ENCODE measurements around the gene SCAMP5.
A peak's percentile ranks its signal among the peaks of the same experiment; 100 is the strongest.

Gene SCAMP5

DNA sequence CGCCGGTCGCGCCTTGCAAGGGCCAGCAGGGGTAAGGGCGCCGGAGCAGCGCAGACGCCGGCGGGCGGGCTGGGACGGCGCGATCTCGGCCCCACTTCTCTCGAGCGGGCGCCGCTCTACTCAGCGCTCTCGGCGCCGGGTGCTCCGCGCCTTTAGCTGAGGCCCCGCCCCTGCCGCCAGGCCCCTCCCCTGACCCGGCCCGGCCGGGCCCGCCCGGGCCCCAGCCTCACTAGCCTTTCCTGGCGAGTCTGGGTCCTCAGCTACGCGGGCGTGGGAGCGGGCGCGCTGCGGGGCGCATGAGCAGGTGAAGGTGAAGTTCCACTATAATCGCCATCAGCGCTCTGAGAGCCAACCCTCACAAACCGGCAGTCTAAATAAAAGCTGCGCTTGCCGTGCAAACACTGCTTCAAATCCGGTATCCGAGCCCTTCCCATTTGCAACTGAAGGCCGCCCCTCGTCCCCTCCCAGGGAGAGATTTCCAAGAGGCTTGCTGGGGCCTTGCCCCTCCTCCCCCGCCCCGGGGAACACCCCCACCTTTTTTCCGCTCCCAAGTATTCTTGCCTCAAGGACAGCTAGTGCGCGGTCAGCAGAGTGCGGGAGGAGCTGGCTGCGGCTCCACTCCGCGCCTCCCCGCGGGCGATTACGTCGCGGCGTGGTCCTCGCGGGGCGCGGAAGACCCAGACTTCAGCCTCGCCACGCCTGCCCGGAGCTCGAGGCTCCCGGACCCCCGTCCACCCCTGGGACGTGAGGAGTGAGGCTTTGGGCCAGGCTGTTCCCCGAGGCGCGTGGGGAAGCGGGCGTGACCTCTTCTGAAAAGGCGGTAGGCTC is 38.5 kb upstream of the SCAMP5 start, which contains the start of gene RPP25:
TSS of gene RPP25 (minus strand) at position 125 of the 828 bp plus-strand sequence. CDS start 189 bp downstream, outside the sequence.
- TF ChIP-seq, protein P1, sequence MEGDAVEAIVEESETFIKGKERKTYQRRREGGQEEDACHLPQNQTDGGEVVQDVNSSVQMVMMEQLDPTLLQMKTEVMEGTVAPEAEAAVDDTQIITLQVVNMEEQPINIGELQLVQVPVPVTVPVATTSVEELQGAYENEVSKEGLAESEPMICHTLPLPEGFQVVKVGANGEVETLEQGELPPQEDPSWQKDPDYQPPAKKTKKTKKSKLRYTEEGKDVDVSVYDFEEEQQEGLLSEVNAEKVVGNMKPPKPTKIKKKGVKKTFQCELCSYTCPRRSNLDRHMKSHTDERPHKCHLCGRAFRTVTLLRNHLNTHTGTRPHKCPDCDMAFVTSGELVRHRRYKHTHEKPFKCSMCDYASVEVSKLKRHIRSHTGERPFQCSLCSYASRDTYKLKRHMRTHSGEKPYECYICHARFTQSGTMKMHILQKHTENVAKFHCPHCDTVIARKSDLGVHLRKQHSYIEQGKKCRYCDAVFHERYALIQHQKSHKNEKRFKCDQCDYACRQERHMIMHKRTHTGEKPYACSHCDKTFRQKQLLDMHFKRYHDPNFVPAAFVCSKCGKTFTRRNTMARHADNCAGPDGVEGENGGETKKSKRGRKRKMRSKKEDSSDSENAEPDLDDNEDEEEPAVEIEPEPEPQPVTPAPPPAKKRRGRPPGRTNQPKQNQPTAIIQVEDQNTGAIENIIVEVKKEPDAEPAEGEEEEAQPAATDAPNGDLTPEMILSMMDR (IDR thresholded peaks at IDR 0.05; ENCODE audit: low read depth, low read length) = no peak
- peak within 1 kb of the TSS; percentile 57 to 72 for H3K4me3 ChIP-seq (replicated peaks in 1 of 2; ENCODE audit: low read depth in 2 of 2, low read length in 2 of 2)
- DNase-seq (ENCODE audit: low read depth in 2 of 2) = peak; percentile 82 to 90

- no peak for DNase-seq (ENCODE audit: low read depth in 2 of 2)
- TF ChIP-seq, protein P1 (IDR thresholded peaks at IDR 0.05; ENCODE audit: low read depth, low read length) = no peak
These were observed 37.8 kb upstream of the SCAMP5 start for GRCh38 chr15:74957476-74958035.

GRCh38 chr15:74958320-74958907 is 36.9 kb upstream of the SCAMP5 start:
- H3K4me3 ChIP-seq (replicated peaks in 1 of 2; ENCODE audit: low read depth in 2 of 2, low read length in 2 of 2) = peak overlapping the region; percentile 47 to 57
- TF ChIP-seq, protein P1 (IDR thresholded peaks at IDR 0.05; ENCODE audit: low read depth, low read length) = peak; percentile 21
- peak; percentile 34 to 52 for DNase-seq (ENCODE audit: low read depth in 2 of 2)

More at GRCh38 chr15:74957476-74958035, 37.8 kb upstream of the SCAMP5 start:
- peak overlapping the region; percentile 53 to 57 for H3K4me3 ChIP-seq (replicated peaks in 1 of 2; ENCODE audit: low read depth in 2 of 2, low read length in 2 of 2)

- H3K4me3 ChIP-seq (replicated peaks in 1 of 2; ENCODE audit: low read depth in 2 of 2, low read length in 2 of 2) = peak overlapping the region; percentile 47 to 57
- no peak for DNase-seq (ENCODE audit: low read depth in 2 of 2)
- TF ChIP-seq, protein P1 (IDR thresholded peaks at IDR 0.05; ENCODE audit: low read depth, low read length) = no peak
These were observed 36.3 kb upstream of the SCAMP5 start for GRCh38 chr15:74958908-74959585.

GRCh38 chr15:74959586-74959939 is 35.8 kb upstream of the SCAMP5 start:
- no peak for DNase-seq (ENCODE audit: low read depth in 2 of 2)
- H3K4me3 ChIP-seq (replicated peaks in 1 of 2; ENCODE audit: low read depth in 2 of 2, low read length in 2 of 2) = peak overlapping the region in 1 of 2 donors; percentile 57
- TF ChIP-seq, protein P1 (IDR thresholded peaks at IDR 0.05; ENCODE audit: low read depth, low read length) = no peak

- H3K4me3 ChIP-seq (replicated peaks in 1 of 2; ENCODE audit: low read depth in 2 of 2, low read length in 2 of 2) = no peak overlapping the region
- DNase-seq (ENCODE audit: low read depth in 2 of 2) = no peak
- TF ChIP-seq, protein P1 (IDR thresholded peaks at IDR 0.05; ENCODE audit: low read depth, low read length) = no peak
These were observed 35.1 kb upstream of the SCAMP5 start for GRCh38 chr15:74960286-74960685.
